T-helper 2 cell treated with Interferon-gamma antibody and Interleukin-4, amounts not matched to agents 5 μg/mL and 100 μg/mL, for 36 hours (primary cell): ENCODE data around the gene POLR2C.

Experiments
- DNase-seq: peaks from one replicate; pipeline ENCODE4 v3.0.0; 2021; ENCODE audit warnings: low spot score
- H3K27ac Mint-ChIP-seq: one replicate; pipeline ENCODE4 v1.8.0; 2021; ENCODE audit warnings: mild to moderate bottlenecking, mixed read lengths
- H3K27me3 Mint-ChIP-seq: one replicate; pipeline ENCODE4 v1.8.0; 2021; ENCODE audit warnings: low read depth, mixed read lengths
- H3K36me3 Mint-ChIP-seq: one replicate; pipeline ENCODE4 v1.8.0; 2021; ENCODE audit warnings: low read depth, mixed read lengths
- H3K4me1 Mint-ChIP-seq: one replicate; pipeline ENCODE4 v1.8.0; 2021; ENCODE audit warnings: low read depth, mixed read lengths
- H3K4me3 Mint-ChIP-seq: one replicate; pipeline ENCODE4 v1.8.0; 2022; ENCODE audit warnings: mild to moderate bottlenecking, moderate library complexity, mixed read lengths
- H3K9me3 Mint-ChIP-seq: one replicate; pipeline ENCODE4 v1.8.0; 2021; ENCODE audit warnings: mixed read lengths

The POLR2C gene

DNA sequence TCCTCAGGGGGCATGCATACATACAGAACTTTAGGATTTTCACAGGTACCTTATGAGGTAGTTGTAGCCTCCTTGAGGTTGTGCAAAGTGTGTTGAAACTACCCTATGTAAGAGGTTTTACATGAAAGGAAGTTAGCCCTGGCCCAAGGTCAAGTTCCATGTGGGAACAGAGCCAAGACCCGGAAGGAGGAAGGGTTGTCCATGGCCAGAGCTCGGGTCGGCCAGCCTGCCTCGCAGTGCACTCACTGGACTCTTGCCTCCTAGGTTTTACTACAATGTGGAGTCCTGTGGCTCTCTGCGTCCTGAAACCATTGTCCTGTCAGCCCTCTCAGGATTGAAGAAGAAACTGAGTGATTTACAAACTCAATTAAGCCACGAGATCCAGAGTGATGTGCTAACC lies 8.2 kb downstream of the POLR2C start:
- no peak overlapping the region for H3K27ac Mint-ChIP-seq
- DNase-seq = no peak
- H3K9me3 Mint-ChIP-seq = no peaks in the 10 kb centered on the region
- peaks cover 1% of the 10 kb centered on the region for H3K4me1 Mint-ChIP-seq
- peaks cover 30% of the 10 kb centered on the region for H3K36me3 Mint-ChIP-seq
- H3K27me3 Mint-ChIP-seq = no peaks in the 10 kb centered on the region
- no peak overlapping the region for H3K4me3 Mint-ChIP-seq

DNA sequence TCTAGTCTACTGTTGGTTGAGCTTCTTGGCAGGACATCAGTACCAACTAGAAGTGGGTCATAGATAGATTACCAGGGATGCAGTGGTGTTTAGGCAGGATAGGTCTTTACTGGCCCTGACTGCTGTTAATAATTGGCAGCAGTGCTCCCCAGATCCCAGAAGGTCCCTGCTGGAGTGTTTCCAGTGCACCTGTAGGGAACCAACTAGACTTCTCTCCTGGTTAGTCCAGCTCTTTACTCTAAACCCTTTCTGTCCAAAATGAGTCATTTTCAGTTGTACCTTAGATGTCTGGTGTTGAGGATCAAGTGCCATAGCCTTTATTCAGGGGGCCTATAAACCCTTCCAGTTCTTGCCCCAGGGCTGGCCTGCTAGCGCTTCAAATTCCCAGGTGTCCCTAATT lies 8.7 kb downstream of the POLR2C start:
- Mint-ChIP-seq H3K9me3 (no peaks in the 10 kb centered on the region), H3K4me1 (peaks cover 5% of the 10 kb centered on the region), H3K27ac (no peak overlapping the region), H3K36me3 (peaks cover 27% of the 10 kb centered on the region), H3K27me3 (no peaks in the 10 kb centered on the region), H3K4me3 (no peak overlapping the region)
- DNase-seq = no peak

GRCh38 chr16:57471852-57472664 lies 9.6 kb downstream of the POLR2C start:
- Mint-ChIP-seq H3K4me1 (peaks cover 9% of the 10 kb centered on the region), H3K36me3 (peaks cover 25% of the 10 kb centered on the region), H3K9me3 (no peaks in the 10 kb centered on the region), H3K27me3 (no peaks in the 10 kb centered on the region), H3K27ac (no peak overlapping the region), H3K4me3 (no peak overlapping the region)
- no peak for DNase-seq

DNA sequence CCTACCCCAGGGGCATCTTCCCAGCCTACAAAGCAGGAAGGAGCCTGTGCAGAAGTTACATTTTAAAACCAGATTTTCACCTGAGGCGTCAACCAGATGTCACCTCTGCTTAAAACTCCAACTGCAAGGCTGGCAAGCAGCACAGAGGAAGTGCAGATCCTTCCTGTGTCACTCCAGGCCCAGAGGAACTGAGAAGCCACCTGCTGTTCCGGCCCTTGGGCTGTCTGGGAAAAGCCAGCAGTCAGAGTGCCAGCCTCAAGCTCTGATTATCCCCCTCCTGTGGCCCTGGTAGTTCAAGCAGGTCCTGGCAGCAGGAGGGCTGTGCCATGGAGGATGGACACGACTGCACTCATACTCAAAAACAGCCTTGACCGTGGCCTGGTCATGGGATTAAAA lies 10.2 kb downstream of the POLR2C start:
- no peak for DNase-seq
- Mint-ChIP-seq H3K27ac (peak overlapping the region; percentile 20), H3K9me3 (no peaks in the 10 kb centered on the region), H3K36me3 (peaks cover 24% of the 10 kb centered on the region), H3K27me3 (no peaks in the 10 kb centered on the region), H3K4me1 (peaks cover 9% of the 10 kb centered on the region), H3K4me3 (no peak overlapping the region)

GRCh38 chr16:57473176-57473840 lies 10.8 kb downstream of the POLR2C start:
- peaks cover 9% of the 10 kb centered on the region for H3K4me1 Mint-ChIP-seq
- H3K4me3 Mint-ChIP-seq = no peak overlapping the region
- no peak for DNase-seq
- H3K27ac Mint-ChIP-seq = no peak overlapping the region
- peaks cover 20% of the 10 kb centered on the region for H3K36me3 Mint-ChIP-seq
- no peaks in the 10 kb centered on the region for H3K27me3 Mint-ChIP-seq
- H3K9me3 Mint-ChIP-seq = no peaks in the 10 kb centered on the region

DNA sequence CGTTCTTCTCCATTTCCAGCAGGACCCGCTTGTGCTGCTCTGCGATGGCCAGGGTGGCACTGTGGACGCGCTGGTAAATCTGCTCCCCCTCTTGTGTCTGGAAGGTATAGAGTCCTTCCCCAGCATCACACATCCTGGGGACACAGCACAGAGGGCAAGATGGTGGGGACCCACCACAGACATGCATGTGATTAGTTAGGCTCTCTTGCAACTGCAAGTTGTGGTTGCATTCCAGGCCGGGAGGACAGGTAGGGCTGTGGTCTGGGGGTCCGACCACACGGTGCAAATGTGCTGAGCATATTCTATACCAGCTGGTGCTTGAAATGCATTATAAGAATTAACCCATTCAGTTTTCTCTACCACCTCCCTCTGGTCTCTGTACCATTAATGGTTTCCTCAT lies 11.4 kb downstream of the POLR2C start:
- H3K4me1 Mint-ChIP-seq = peaks cover 10% of the 10 kb centered on the region
- no peak overlapping the region for H3K27ac Mint-ChIP-seq
- no peak for DNase-seq
- no peak overlapping the region for H3K4me3 Mint-ChIP-seq
- peaks cover 3% of the 10 kb centered on the region for H3K27me3 Mint-ChIP-seq
- H3K9me3 Mint-ChIP-seq = no peaks in the 10 kb centered on the region
- peaks cover 18% of the 10 kb centered on the region for H3K36me3 Mint-ChIP-seq

GRCh38 chr16:57474671-57475661 lies 12.5 kb downstream of the POLR2C start:
- H3K27me3 Mint-ChIP-seq = peaks cover 3% of the 10 kb centered on the region
- H3K4me3 Mint-ChIP-seq = peak overlapping the region; percentile 34
- peak overlapping the region; percentile 36 for H3K27ac Mint-ChIP-seq
- H3K9me3 Mint-ChIP-seq = no peaks in the 10 kb centered on the region
- peaks cover 10% of the 10 kb centered on the region for H3K4me1 Mint-ChIP-seq
- peaks cover 11% of the 10 kb centered on the region for H3K36me3 Mint-ChIP-seq
- no peak for DNase-seq

DNA sequence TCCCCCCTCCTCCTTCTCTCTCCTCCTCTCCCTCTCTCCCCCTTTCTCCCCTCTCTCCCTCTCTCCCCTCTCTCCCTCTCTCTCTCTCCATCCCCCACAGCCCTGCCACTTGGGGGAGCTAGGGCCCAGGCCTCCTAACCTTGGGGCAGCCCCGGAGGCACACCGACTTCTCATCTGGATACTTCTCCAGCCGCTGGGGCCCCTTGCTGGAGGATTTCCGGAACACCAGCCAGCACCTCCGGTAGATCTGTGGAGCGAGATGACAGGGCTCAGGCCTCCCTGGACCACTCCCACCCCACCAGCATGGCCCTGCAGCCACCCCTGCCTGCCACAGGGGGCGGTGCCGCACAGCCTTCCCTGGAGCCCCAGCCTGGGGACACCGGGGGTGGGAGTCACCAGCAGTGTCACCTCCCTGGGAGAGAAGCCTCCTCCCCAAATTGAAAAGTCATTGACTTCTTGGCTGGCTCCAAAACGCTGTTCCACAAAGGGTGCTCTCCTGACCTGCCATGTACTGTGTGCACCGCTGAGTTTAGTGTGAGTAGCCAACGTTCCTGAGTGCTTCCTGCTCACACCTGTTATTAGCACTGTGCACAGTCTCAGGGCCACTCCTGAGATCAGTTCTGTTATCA lies 13.3 kb downstream of the POLR2C start:
- Mint-ChIP-seq H3K9me3 (no peaks in the 10 kb centered on the region), H3K4me1 (peaks cover 10% of the 10 kb centered on the region), H3K27ac (peak overlapping the region; percentile 65), H3K4me3 (peak overlapping the region; percentile 49), H3K27me3 (peaks cover 3% of the 10 kb centered on the region), H3K36me3 (peaks cover 6% of the 10 kb centered on the region)
- DNase-seq = peak; percentile 87

DNA sequence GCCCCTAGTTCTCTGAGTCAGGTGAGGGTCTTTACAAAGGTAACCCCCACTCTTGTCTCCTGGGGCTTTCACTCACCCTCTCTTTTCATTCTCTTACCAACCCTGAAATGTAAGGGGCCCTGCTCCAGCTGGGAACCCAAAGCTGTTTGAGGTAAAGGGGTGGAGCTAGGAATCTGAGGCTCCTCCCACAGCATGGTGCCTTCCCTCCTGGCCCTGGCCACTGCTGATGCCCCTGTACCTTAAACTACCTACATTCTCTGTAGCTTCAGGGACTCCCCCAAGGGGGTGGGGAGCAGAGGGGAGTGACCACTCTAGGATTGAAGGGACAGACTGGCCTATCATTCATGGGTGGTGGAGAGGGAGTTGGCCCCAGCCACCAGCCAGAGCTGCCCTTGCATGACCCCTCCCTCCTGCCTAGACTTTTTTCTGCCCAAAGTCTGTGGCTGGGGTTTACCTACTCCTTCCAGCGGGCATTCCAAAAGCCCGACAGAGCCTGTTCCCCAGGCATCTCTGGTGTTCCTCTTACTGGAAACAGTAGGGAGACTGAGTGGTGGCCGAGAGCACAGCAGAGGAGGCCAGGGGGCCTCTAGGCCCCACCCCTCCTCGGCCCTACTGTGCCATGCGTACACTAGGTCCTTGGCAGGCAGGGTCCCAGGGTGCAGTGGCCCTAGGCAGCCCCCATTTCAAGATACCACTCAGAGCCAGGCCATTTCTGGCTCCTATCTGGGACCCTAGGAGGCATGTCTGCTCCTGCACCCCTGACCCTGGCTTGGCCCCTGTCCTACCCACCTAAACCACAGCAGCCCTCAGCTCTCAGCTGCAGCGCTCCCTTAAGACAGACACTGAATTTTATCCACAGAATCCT lies 14.3 kb downstream of the POLR2C start:
- peaks cover 3% of the 10 kb centered on the region for H3K27me3 Mint-ChIP-seq

DNA sequence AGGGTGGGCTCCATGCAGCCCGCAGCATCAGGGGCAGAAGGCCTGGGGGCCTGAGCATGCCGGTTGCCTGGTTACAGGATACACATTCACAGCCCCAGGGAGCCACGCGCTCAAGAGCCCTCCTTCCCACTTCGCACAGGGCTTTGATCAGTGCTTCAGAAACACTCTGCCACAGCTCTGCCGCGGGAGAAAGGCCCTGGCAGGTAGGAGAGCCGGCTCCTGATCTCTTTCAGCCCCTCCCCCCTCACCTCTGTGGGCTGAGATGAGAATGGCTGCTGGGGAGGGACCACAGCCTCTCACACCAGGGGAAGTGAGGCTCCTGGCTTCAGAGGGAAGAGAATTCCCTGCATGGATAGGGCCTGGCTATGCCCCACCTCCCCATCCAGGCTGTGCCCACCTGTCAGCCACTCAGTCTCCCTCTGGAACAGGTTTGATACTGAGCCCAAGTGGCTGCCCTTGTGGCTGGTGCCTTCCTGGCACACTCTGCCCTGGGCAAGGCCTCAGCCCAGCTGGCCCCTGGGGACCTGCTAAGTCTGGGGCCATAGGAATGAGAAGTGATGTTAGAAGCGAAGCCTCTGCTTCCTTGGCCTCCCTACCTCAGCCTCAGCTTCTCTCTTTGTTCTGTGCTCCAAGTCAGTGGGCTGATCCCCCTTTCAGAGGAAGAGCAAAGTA lies 15.2 kb downstream of the POLR2C start:
- Mint-ChIP-seq H3K27ac (no peak overlapping the region), H3K36me3 (no peaks in the 10 kb centered on the region), H3K4me1 (peaks cover 10% of the 10 kb centered on the region), H3K27me3 (peaks cover 3% of the 10 kb centered on the region), H3K9me3 (no peaks in the 10 kb centered on the region), H3K4me3 (no peak overlapping the region)
- DNase-seq = no peak

More for the DNA sequence above, 14.3 kb downstream of the POLR2C start:
- peak overlapping the region; percentile 49 for H3K4me3 Mint-ChIP-seq
- no peak for DNase-seq
- peaks cover 10% of the 10 kb centered on the region for H3K4me1 Mint-ChIP-seq
- no peaks in the 10 kb centered on the region for H3K9me3 Mint-ChIP-seq
- H3K27ac Mint-ChIP-seq = peak overlapping the region; percentile 69
- H3K36me3 Mint-ChIP-seq = peaks cover 4% of the 10 kb centered on the region

DNA sequence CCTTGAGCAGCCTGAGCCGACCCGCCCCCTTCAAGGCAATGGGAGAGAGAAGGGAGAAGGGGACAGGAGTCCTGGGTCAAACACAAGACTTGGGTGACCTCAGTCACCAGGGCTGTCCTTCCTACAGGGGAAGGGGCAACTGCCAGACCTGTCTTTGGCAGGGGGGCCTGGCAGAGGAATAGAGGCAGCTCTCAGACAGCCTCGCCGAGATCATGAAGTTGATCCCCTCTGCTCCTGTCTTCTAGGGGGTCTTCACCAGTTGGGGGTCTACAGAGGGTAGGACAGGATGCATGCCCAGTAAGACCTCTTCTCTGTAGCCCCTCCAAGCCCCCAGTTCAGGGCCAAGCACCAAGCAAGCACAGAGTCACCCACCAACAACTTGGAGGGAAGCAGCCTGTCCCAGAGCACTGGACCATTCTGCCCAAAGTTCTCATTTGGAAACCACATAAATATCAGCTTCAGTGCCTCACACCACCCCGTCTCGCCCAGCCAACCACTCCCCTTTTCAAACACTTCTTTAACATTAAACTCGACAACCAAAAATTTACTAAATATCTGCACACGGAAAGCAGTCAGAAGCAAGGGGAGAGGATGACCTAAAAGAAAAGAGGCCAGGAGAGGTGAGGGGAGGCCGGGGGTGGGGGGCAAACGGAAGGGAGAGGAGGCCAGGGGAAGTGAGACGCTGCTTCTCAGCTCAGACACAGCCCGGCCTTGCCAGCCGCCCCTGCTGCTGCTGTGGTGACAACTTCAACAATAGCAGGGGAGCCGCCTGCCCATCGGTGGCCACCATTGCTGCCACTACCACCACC lies 16.1 kb downstream of the POLR2C start:
- Mint-ChIP-seq H3K36me3 (no peaks in the 10 kb centered on the region), H3K27me3 (peaks cover 3% of the 10 kb centered on the region), H3K4me3 (no peak overlapping the region), H3K4me1 (peaks cover 10% of the 10 kb centered on the region), H3K27ac (no peak overlapping the region), H3K9me3 (no peaks in the 10 kb centered on the region)
- no peak for DNase-seq
